ENCODE results near the gene OR52E5. TPM values are rescaled to one million over a fixed set of nuclear protein-coding genes. Genes with fewer than 3 reads are reported as not detected.

The OR52E5 gene
- total and polyA plus RNA-seq, 2 experiments from 2014 or later = not detected

DNA sequence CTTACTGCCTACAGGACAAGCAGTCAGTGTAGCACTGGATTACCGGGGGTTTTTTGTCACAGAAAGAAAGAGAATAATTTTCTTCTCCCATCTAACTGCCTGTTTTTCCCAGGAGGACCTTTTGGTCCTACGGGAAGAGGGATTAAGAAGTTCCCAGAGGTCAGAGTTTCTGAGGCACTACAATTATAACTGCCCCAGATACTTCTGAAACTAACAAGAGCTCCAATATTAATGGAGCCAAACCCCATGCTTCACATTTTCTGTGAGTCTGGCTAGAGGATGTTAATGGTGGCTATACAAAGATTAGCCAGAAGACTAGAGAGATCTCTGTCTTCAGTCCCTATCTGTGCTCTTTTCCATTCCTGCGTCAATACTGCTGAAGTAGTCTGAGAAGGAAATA lies 48.9 kb downstream of the OR52E5 start, which contains the start of gene OR56A3:
OR56A3 (plus strand) TSS at position 301 of the 400 bp plus-strand sequence. CDS start 5,096 bp downstream, outside the sequence.
- H3K4me1 ChIP-seq (ENCODE audit: insufficient read depth) = no peaks in the 10 kb centered on the region
- no peaks in the 10 kb centered on the region for H3K9me3 ChIP-seq (ENCODE audit: low read depth)
- H3K36me3 ChIP-seq (ENCODE audit: low read depth) = no peaks in the 10 kb centered on the region
- WGBS, 2 experiments (ENCODE audit: low coverage in 1 of 2, low lambda C conversion rate in 2 of 2, missing lambda C conversion rate in 2 of 2) = 20 to 21% methylated on average over 3 of the region's 3 CpGs
- no peak within 1 kb of the TSS for H3K27ac ChIP-seq
- H3K27me3 ChIP-seq (replicated peaks; ENCODE audit: insufficient read depth) = no peaks in the 10 kb centered on the region
- TF ChIP-seq EZH2 (IDR thresholded peaks at IDR 0.05; ENCODE audit: insufficient read depth, poor library complexity, severe bottlenecking) (no peak), EZH2phosphoT487 (IDR thresholded peaks at IDR 0.05; ENCODE audit: insufficient read depth, low read depth) (no peak)
- in situ Hi-C loops (cut with MboI) = no loop called here
- H3K4me2 ChIP-seq (ENCODE audit: unreplicated experiment) = no peak within 1 kb of the TSS
- H3K79me2 ChIP-seq (ENCODE audit: insufficient read depth) = no peaks in the 10 kb centered on the region
- H3F3A ChIP-seq (ENCODE audit: insufficient read depth) = no peaks in the 10 kb centered on the region
- H3K9ac ChIP-seq = no peak within 1 kb of the TSS
- H4K20me1 ChIP-seq (ENCODE audit: insufficient read depth) = no peaks in the 10 kb centered on the region
- no peak within 1 kb of the TSS for H2AFZ ChIP-seq
- H3K4me3 ChIP-seq = no peak within 1 kb of the TSS
- no peak for DNase-seq
- no peaks in the 10 kb centered on the region for H3K9me2 ChIP-seq (ENCODE audit: insufficient read depth)

Other genes with a start within 250 kb of the OR52E5 start
- 10.7 and 11.9 TPM in 2 replicates for gene TRIM5, start 208.1 kb upstream of the OR52E5 start, total RNA-seq (2014; rRNA removed; shearing (Covaris generic))
- 12.7 and 14.0 TPM in 2 replicates for gene TRIM5, start 208.1 kb upstream of the OR52E5 start, polyA plus RNA-seq (2016; fragmentation: Nextera tagmentation; extraction: Ambion mirVana)
- 58.4 and 114 TPM in 2 replicates for gene TRIM22, start 203.4 kb upstream of the OR52E5 start, total RNA-seq (2014; rRNA removed; shearing (Covaris generic))
- gene TRIM22, start 203.4 kb upstream of the OR52E5 start, polyA plus RNA-seq (2016; fragmentation: Nextera tagmentation; extraction: Ambion mirVana) = 50.2 and 51.1 TPM in 2 replicates
- not detected in 2 replicates for gene OR56B1, start 156.8 kb upstream of the OR52E5 start, total RNA-seq (2014; rRNA removed; shearing (Covaris generic))
- gene OR56B1, start 156.8 kb upstream of the OR52E5 start, polyA plus RNA-seq (2016; fragmentation: Nextera tagmentation; extraction: Ambion mirVana) = not detected in 2 replicates
- 0.43 TPM in 1 of 2 replicates, not detected in the other for gene OR52N4, start 139.0 kb upstream of the OR52E5 start, total RNA-seq (2014; rRNA removed; shearing (Covaris generic))
- gene OR52N4, start 139.0 kb upstream of the OR52E5 start, polyA plus RNA-seq (2016; fragmentation: Nextera tagmentation; extraction: Ambion mirVana) = not detected in 2 replicates
- gene OR52N5, start 109.9 kb upstream of the OR52E5 start, total RNA-seq (2014; rRNA removed; shearing (Covaris generic)) = not detected in 2 replicates
- not detected in 2 replicates for gene OR52N5, start 109.9 kb upstream of the OR52E5 start, polyA plus RNA-seq (2016; fragmentation: Nextera tagmentation; extraction: Ambion mirVana)
- gene OR52N1, start 101.9 kb upstream of the OR52E5 start, total RNA-seq (2014; rRNA removed; shearing (Covaris generic)) = not detected in 2 replicates
- gene OR52N1, start 101.9 kb upstream of the OR52E5 start, polyA plus RNA-seq (2016; fragmentation: Nextera tagmentation; extraction: Ambion mirVana) = not detected in 2 replicates
- gene OR52N2, start 84.3 kb upstream of the OR52E5 start, total RNA-seq (2014; rRNA removed; shearing (Covaris generic)) = not detected in 2 replicates
- not detected in 2 replicates for gene OR52N2, start 84.3 kb upstream of the OR52E5 start, polyA plus RNA-seq (2016; fragmentation: Nextera tagmentation; extraction: Ambion mirVana)
- not detected in 2 replicates for gene OR52E6, start 51.3 kb upstream of the OR52E5 start, total RNA-seq (2014; rRNA removed; shearing (Covaris generic))
- not detected in 2 replicates for gene OR52E6, start 51.3 kb upstream of the OR52E5 start, polyA plus RNA-seq (2016; fragmentation: Nextera tagmentation; extraction: Ambion mirVana)
- gene OR52E8, start 35.5 kb upstream of the OR52E5 start, total RNA-seq (2014; rRNA removed; shearing (Covaris generic)) = not detected in 2 replicates
- gene OR52E8, start 35.5 kb upstream of the OR52E5 start, polyA plus RNA-seq (2016; fragmentation: Nextera tagmentation; extraction: Ambion mirVana) = not detected in 2 replicates
- gene OR52E4, start 12.6 kb upstream of the OR52E5 start, total RNA-seq (2014; rRNA removed; shearing (Covaris generic)) = not detected in 2 replicates
- not detected in 2 replicates for gene OR52E4, start 12.6 kb upstream of the OR52E5 start, polyA plus RNA-seq (2016; fragmentation: Nextera tagmentation; extraction: Ambion mirVana)
- gene OR56A3, start 49.0 kb downstream of the OR52E5 start, total RNA-seq (2014; rRNA removed; shearing (Covaris generic)) = not detected in 2 replicates
- gene OR56A3, start 49.0 kb downstream of the OR52E5 start, polyA plus RNA-seq (2016; fragmentation: Nextera tagmentation; extraction: Ambion mirVana) = not detected in 2 replicates
- gene OR56A5, start 75.3 kb downstream of the OR52E5 start, total RNA-seq (2014; rRNA removed; shearing (Covaris generic)) = not detected in 2 replicates
- not detected in 2 replicates for gene OR56A5, start 75.3 kb downstream of the OR52E5 start, polyA plus RNA-seq (2016; fragmentation: Nextera tagmentation; extraction: Ambion mirVana)
- not detected in 2 replicates for gene OR52L1, start 93.8 kb downstream of the OR52E5 start, total RNA-seq (2014; rRNA removed; shearing (Covaris generic))
- gene OR52L1, start 93.8 kb downstream of the OR52E5 start, polyA plus RNA-seq (2016; fragmentation: Nextera tagmentation; extraction: Ambion mirVana) = not detected in 2 replicates
- gene OR56A4, start 113.7 kb downstream of the OR52E5 start, total RNA-seq (2014; rRNA removed; shearing (Covaris generic)) = not detected in 2 replicates
- gene OR56A4, start 113.7 kb downstream of the OR52E5 start, polyA plus RNA-seq (2016; fragmentation: Nextera tagmentation; extraction: Ambion mirVana) = not detected in 2 replicates
- not detected in 2 replicates for gene OR56A1, start 137.6 kb downstream of the OR52E5 start, total RNA-seq (2014; rRNA removed; shearing (Covaris generic))
- gene OR56A1, start 137.6 kb downstream of the OR52E5 start, polyA plus RNA-seq (2016; fragmentation: Nextera tagmentation; extraction: Ambion mirVana) = not detected in 2 replicates
- gene OR56B4, start 214.5 kb downstream of the OR52E5 start, total RNA-seq (2014; rRNA removed; shearing (Covaris generic)) = not detected in 2 replicates
- gene OR56B4, start 214.5 kb downstream of the OR52E5 start, polyA plus RNA-seq (2016; fragmentation: Nextera tagmentation; extraction: Ambion mirVana) = not detected in 2 replicates

Measured in GM23248 (cell line).